H9 (cell line): ENCODE data around the gene CADM4. TPM values are rescaled to one million over a fixed set of nuclear protein-coding genes. Genes with fewer than 3 reads are reported as not detected.

Experiments used
- DNase-seq: peaks from one replicate; pipeline ENCODE4 v3.0.0-alpha.2; 2017
- H2AFZ ChIP-seq: one replicate; pipeline ENCODE4 v1.6.1; 2013; ENCODE audit warnings: mild to moderate bottlenecking, low read length, control low read depth, moderate library complexity
- H2AK5ac ChIP-seq: 2 replicates; pipeline ENCODE4 v1.6.1; 2013; ENCODE audit warnings: low read length, control low read depth, mixed read lengths; ENCODE audit not compliant: insufficient read length
- H2BK120ac ChIP-seq: one replicate; pipeline ENCODE4 v1.6.1; 2013; ENCODE audit warnings: low read depth, mild to moderate bottlenecking, low read length, control low read depth, inconsistent platforms; ENCODE audit not compliant: poor library complexity, severe bottlenecking
- H2BK12ac ChIP-seq: 2 replicates; pipeline ENCODE4 v1.6.1; 2013; ENCODE audit warnings: low read length, control low read depth, mixed read lengths, low read depth; ENCODE audit not compliant: insufficient read length
- H2BK15ac ChIP-seq: 2 replicates; pipeline ENCODE4 v1.6.1; 2013; ENCODE audit warnings: low read depth, low read length, control low read depth
- H2BK20ac ChIP-seq: one replicate; pipeline ENCODE4 v1.6.1; 2013; ENCODE audit warnings: low read depth, mild to moderate bottlenecking, low read length, control low read depth, inconsistent platforms; ENCODE audit not compliant: poor library complexity, severe bottlenecking
- H2BK5ac ChIP-seq: 2 replicates; pipeline ENCODE4 v1.6.1; 2013; ENCODE audit warnings: low read length, control low read depth, mixed read lengths; ENCODE audit not compliant: insufficient read length
- H3K14ac ChIP-seq: 2 replicates; pipeline ENCODE4 v1.6.1; 2013; ENCODE audit warnings: low read length, control low read depth; ENCODE audit not compliant: insufficient read depth
- H3K18ac ChIP-seq: 2 replicates; pipeline ENCODE4 v1.6.1; 2013; ENCODE audit warnings: low read depth, mild to moderate bottlenecking, mixed read lengths, low read length, control low read depth; ENCODE audit not compliant: insufficient read length
- H3K23ac ChIP-seq: 2 replicates; pipeline ENCODE4 v1.6.1; 2013; ENCODE audit warnings: low read length, control low read depth, mixed read lengths, low read depth; ENCODE audit not compliant: insufficient read length
- H3K23me2 ChIP-seq: 2 replicates; pipeline ENCODE4 v1.6.1; 2013; ENCODE audit warnings: low read depth, mild to moderate bottlenecking, mixed read lengths, low read length, control low read depth; ENCODE audit not compliant: insufficient read length, poor library complexity, severe bottlenecking
- H3K27ac ChIP-seq: 2 replicates; pipeline ENCODE4 v1.5.1; 2013; ENCODE audit warnings: low read length, control low read depth, mixed read lengths, low read depth; ENCODE audit not compliant: insufficient read length
- H3K27me3 ChIP-seq: 2 replicates; pipeline ENCODE4 v1.6.1; 2013; ENCODE audit warnings: low read length, control low read depth, inconsistent platforms; ENCODE audit not compliant: insufficient read depth
- H3K4ac ChIP-seq: 2 replicates; pipeline ENCODE4 v1.6.1; 2013; ENCODE audit warnings: low read depth, mild to moderate bottlenecking, control low read depth, inconsistent platforms, low read length, moderate library complexity
- H3K4me1 ChIP-seq: 2 replicates; pipeline ENCODE4 v1.6.1; 2013; ENCODE audit warnings: low read length, control low read depth, inconsistent platforms; ENCODE audit not compliant: insufficient read depth
- H3K4me2 ChIP-seq: 2 replicates; pipeline ENCODE4 v1.6.1; 2013; ENCODE audit warnings: low read length, control low read depth, mixed read lengths; ENCODE audit not compliant: insufficient read length, insufficient read depth
- H3K56ac ChIP-seq: 2 replicates; pipeline ENCODE4 v1.6.1; 2013; ENCODE audit warnings: low read depth, mild to moderate bottlenecking, mixed read lengths, low read length, control low read depth; ENCODE audit not compliant: insufficient read length
- H3K79me1 ChIP-seq: 2 replicates; pipeline ENCODE4 v1.6.1; 2013; ENCODE audit warnings: low read depth, mild to moderate bottlenecking, moderate library complexity, low read length, control low read depth, inconsistent platforms; ENCODE audit not compliant: insufficient read depth, poor library complexity, severe bottlenecking
- H3K79me2 ChIP-seq: 2 replicates; pipeline ENCODE4 v1.6.1; 2013; ENCODE audit warnings: low read length, control low read depth, inconsistent platforms; ENCODE audit not compliant: insufficient read depth
- H3K9ac ChIP-seq: 2 replicates; pipeline ENCODE4 v1.6.1; 2013; ENCODE audit warnings: low read length, control low read depth, mixed read lengths; ENCODE audit not compliant: insufficient read length; ENCODE audit errors: extremely low read depth
- H3K9me3 ChIP-seq: one replicate; pipeline ENCODE4 v1.6.1; 2013; ENCODE audit warnings: low read depth, low read length, inconsistent platforms; ENCODE audit not compliant: control insufficient read depth
- H3T11ph ChIP-seq: one replicate; pipeline ENCODE4 v1.6.1; 2013; ENCODE audit warnings: mild to moderate bottlenecking, low read length, control low read depth, inconsistent platforms
- H4K20me1 ChIP-seq: one replicate; pipeline ENCODE4 v1.6.1; 2013; ENCODE audit not compliant: control insufficient read depth, insufficient read length, insufficient read depth
- H4K5ac ChIP-seq: 2 replicates; pipeline ENCODE4 v1.6.1; 2013; ENCODE audit warnings: low read depth, mild to moderate bottlenecking, mixed read lengths, low read length, control low read depth; ENCODE audit not compliant: insufficient read length
- H4K8ac ChIP-seq: replicated peaks from 2 replicates; pipeline ENCODE4 v1.6.1; 2013; ENCODE audit warnings: low read length, control low read depth, mixed read lengths, low read depth; ENCODE audit not compliant: insufficient read length
- H4K91ac ChIP-seq: 2 replicates; pipeline ENCODE4 v1.6.1; 2013; ENCODE audit warnings: low read depth, mild to moderate bottlenecking, moderate library complexity, mixed read lengths, low read length, control low read depth; ENCODE audit not compliant: insufficient read length
- H3K27ac Mint-ChIP-seq, 3 experiments: 2 replicates in 2 of 3; 3 replicates in 1 of 3; pipeline ENCODE4 v1.8.0; 2020 to 2021; ENCODE audit warnings: mixed read lengths in 3 of 3, mild to moderate bottlenecking in 1 of 3, moderate library complexity in 1 of 3
- H3K27me3 Mint-ChIP-seq: 2 replicates; pipeline ENCODE4 v1.8.0; 2021; ENCODE audit warnings: low read depth, mild to moderate bottlenecking, moderate library complexity, mixed read lengths
- H3K36me3 Mint-ChIP-seq, 3 experiments: 2 replicates in 2 of 3; 3 replicates in 1 of 3; pipeline ENCODE4 v1.8.0; 2020 to 2021; ENCODE audit warnings: low read depth in 3 of 3, mixed read lengths in 3 of 3; ENCODE audit not compliant: insufficient read depth in 1 of 3
- H3K4me1 Mint-ChIP-seq, 2 experiments: 2 replicates each; pipeline ENCODE4 v1.8.0; 2020; ENCODE audit warnings: mixed read lengths in 2 of 2
- H3K4me3 Mint-ChIP-seq, 2 experiments: 2 replicates in 1 of 2; 3 replicates in 1 of 2; pipeline ENCODE4 v1.8.0; 2020 to 2021; ENCODE audit warnings: mild to moderate bottlenecking in 2 of 2, mixed read lengths in 2 of 2, moderate library complexity in 1 of 2
- H3K9me3 Mint-ChIP-seq, 2 experiments: 2 replicates in 1 of 2; 3 replicates in 1 of 2; pipeline ENCODE4 v1.8.0; 2020; ENCODE audit warnings: mild to moderate bottlenecking in 2 of 2, mixed read lengths in 2 of 2, moderate library complexity in 1 of 2
- CTCF ChIP-seq: fragments of 200-600 bp; sonication (generic); conservative IDR thresholded peaks from 3 replicates; pipeline ENCODE4 v1.8.0; 2021; ENCODE audit warnings: antibody characterized with exemption, mild to moderate bottlenecking
- WGBS: extraction: QIAGEN DNeasy Blood & Tissue Kit; methylation state at CpG from one replicate; pipeline ENCODE4 v1.1.7; 2013; ENCODE audit warnings: missing lambda C conversion rate, low lambda C conversion rate, mixed read lengths; ENCODE audit not compliant: insufficient read length; ENCODE audit errors: extremely low coverage; 5-methylcytosine and 5-hydroxymethylcytosine counted together
- total RNA-seq: library from RNA; stranded (reverse); gene quantifications from 2 replicates; pipeline ENCODE4 v1.2.1, GENCODE V29; 2021

CADM4 gene
- total RNA-seq, 1 experiment from 2014 or later: 10.2 TPM

- Histone ChIP-seq H3K4me1 (peaks cover 2% of the 10 kb centered on the region; the same call in 1 of the 2 replicates), H2BK15ac (no peak overlapping the region), H4K8ac (no peak overlapping the region), H3K9ac (peak overlapping the region; percentile 84), H3K23me2 (peaks cover 15% of the 10 kb centered on the region), H3T11ph (no peak overlapping the region), H4K5ac (peak overlapping the region; percentile 65), H3K18ac (peak overlapping the region; percentile 69), H2AFZ (peak overlapping the region; percentile 3), H3K27me3 (no peaks in the 10 kb centered on the region), H2BK5ac (peak overlapping the region; percentile 36), H3K4me2 (peak overlapping the region; percentile 90), H3K56ac (no peak overlapping the region), H3K23ac (no peak overlapping the region), H3K79me2 (no peaks in the 10 kb centered on the region), H2BK120ac (no peak overlapping the region), H3K27ac (peak overlapping the region; percentile 56), H3K79me1 (no peaks in the 10 kb centered on the region), H2BK20ac (no peak overlapping the region), H3K14ac (peak overlapping the region; percentile 81), H3K9me3 (no peaks in the 10 kb centered on the region), H4K20me1 (no peaks in the 10 kb centered on the region), H4K91ac (no peak overlapping the region), H2BK12ac (no peak overlapping the region), H2AK5ac (no peak overlapping the region), H3K4ac (peak overlapping the region; percentile 24; the same call in 1 of the 2 replicates)
- no peak for DNase-seq
- peaks cover 28 to 31% of the 10 kb centered on the region in 2 experiments for H3K4me1 Mint-ChIP-seq
- WGBS: no CpG with 5 or more reads among the region's 26 CpGs
- peak overlapping the region; percentile 76 to 91 for H3K4me3 Mint-ChIP-seq
- peaks cover 25 to 32% (median 25%) of the 10 kb centered on the region in 3 experiments; a peak in 5 of 7 replicates for H3K36me3 Mint-ChIP-seq
- H3K27me3 Mint-ChIP-seq: peaks cover 25% of the 10 kb centered on the region
- no peak for TF ChIP-seq CTCF
- H3K9me3 Mint-ChIP-seq: no peaks in the 10 kb centered on the region
- H3K27ac Mint-ChIP-seq: peak overlapping the region; percentile 95 to 98 (median 96)
These were observed 27.7 kb upstream of the CADM4 start for GRCh38 chr19:43667126-43667875.
